ENCODE measurements around the gene OR52E4. TPM values are rescaled to one million over a fixed set of nuclear protein-coding genes. Genes with fewer than 3 reads are reported as not detected.
A peak's percentile ranks its signal among the peaks of the same experiment; 100 is the strongest.

Gene OR52E4
- total RNA-seq, 1 donor from 2014 or later: not detected

DNA sequence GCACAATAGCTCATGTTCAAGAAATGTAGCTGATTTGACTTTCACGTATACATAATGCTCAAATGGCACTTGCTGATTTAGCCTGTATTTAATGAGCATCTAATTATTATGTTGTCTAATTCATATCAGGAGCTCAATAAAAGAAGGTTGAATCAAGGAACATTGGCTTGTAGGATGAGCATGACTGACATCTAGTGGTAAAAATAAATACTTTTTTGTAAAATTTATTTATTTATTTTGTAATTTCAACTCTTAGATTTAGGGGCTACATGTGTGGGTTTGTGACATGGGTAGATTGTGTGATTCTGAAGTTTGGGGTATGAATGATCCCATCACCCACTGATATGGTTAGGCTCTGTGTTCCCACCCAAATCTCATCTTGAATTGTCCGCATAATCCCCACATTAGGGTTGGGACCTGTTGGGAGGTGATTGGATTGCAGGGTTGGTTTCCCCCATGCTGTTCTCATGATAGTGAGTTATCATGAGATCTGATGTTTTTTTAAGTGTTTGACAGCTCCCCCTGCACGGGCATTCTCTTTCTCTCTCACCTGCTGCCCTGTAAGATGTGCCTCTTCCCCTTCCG lies 10.9 kb downstream of the OR52E4 start:
- no peak overlapping the region for H3K4me3 ChIP-seq (ENCODE audit: low read depth, low read length)
- DNase-seq (ENCODE audit: low read depth): no peak
- TF ChIP-seq, protein P1, sequence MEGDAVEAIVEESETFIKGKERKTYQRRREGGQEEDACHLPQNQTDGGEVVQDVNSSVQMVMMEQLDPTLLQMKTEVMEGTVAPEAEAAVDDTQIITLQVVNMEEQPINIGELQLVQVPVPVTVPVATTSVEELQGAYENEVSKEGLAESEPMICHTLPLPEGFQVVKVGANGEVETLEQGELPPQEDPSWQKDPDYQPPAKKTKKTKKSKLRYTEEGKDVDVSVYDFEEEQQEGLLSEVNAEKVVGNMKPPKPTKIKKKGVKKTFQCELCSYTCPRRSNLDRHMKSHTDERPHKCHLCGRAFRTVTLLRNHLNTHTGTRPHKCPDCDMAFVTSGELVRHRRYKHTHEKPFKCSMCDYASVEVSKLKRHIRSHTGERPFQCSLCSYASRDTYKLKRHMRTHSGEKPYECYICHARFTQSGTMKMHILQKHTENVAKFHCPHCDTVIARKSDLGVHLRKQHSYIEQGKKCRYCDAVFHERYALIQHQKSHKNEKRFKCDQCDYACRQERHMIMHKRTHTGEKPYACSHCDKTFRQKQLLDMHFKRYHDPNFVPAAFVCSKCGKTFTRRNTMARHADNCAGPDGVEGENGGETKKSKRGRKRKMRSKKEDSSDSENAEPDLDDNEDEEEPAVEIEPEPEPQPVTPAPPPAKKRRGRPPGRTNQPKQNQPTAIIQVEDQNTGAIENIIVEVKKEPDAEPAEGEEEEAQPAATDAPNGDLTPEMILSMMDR (conservative IDR thresholded peaks at IDR 0.05; ENCODE audit: low read depth, low read length): peak; percentile 51

DNA sequence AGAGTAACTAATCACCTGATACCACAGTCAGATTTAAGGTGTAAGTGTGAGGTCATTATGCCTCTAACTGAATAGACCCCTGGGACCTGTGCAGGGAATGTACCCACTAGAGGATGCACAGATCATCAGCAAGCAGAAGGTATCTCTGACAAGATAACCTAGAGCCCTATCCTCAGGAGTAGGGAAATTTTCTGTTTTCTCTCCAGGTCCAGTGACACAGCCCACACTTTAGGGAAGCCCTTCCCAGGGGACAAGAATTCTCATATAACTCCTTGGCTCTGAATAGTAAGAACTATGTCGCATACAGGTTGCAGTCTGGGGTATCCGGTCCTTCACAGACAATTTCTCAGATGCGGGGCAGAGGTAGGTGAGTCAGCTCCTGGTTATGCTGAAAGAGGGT lies 12.5 kb downstream of the OR52E4 start, which contains the start of gene OR52E5:
Gene OR52E5 (plus strand): TSS at position 301 of the 400 bp plus-strand sequence. CDS start 7,569 bp downstream, outside the sequence.
- TF ChIP-seq, protein P1 (conservative IDR thresholded peaks at IDR 0.05; ENCODE audit: low read depth, low read length): no peak
- no peak for DNase-seq (ENCODE audit: low read depth)
- H3K4me3 ChIP-seq (ENCODE audit: low read depth, low read length): no peak within 1 kb of the TSS

DNA sequence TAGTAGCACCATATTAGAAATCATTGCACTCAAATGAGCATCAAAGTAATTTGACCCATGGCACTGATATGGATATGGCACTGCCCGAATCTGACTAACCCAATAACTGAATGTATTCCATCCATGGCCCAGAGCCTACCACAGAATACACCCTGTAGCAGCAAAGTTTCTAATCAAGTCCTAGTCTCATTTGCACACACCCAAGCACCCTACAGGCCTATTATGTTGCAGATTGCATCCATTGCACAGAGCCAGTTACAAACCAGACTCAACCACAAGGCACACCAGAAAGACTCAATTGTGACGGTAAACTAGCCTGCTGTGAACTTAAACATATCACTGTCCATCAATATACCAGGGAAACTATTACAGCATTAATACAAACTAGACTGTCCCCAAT lies 19.1 kb downstream of the OR52E4 start:
- TF ChIP-seq, protein P1 (conservative IDR thresholded peaks at IDR 0.05; ENCODE audit: low read depth, low read length): no peak
- DNase-seq (ENCODE audit: low read depth): no peak
- no peak overlapping the region for H3K4me3 ChIP-seq (ENCODE audit: low read depth, low read length)

DNA sequence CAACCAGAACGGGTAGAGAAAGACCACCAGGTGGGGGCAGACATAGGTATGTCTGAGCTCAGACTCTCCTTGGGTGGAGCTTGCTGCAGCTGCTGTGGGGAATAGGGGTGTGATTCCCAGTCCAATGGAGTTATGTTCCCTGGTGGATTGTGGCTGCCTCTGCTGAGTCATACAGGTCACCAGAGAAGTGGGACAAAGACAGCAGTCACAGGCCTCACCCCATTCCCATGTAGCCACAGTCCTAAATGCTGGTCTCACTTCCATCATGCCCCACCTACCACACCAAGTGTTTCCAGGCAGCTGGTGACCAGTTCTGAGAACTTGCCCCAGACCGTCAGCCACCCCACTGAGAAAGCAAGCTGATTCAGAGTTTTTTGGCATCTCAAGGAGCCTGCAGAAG lies 30.1 kb downstream of the OR52E4 start:
- H3K4me3 ChIP-seq (ENCODE audit: low read depth, low read length): no peak overlapping the region
- no peak for DNase-seq (ENCODE audit: low read depth)

DNA sequence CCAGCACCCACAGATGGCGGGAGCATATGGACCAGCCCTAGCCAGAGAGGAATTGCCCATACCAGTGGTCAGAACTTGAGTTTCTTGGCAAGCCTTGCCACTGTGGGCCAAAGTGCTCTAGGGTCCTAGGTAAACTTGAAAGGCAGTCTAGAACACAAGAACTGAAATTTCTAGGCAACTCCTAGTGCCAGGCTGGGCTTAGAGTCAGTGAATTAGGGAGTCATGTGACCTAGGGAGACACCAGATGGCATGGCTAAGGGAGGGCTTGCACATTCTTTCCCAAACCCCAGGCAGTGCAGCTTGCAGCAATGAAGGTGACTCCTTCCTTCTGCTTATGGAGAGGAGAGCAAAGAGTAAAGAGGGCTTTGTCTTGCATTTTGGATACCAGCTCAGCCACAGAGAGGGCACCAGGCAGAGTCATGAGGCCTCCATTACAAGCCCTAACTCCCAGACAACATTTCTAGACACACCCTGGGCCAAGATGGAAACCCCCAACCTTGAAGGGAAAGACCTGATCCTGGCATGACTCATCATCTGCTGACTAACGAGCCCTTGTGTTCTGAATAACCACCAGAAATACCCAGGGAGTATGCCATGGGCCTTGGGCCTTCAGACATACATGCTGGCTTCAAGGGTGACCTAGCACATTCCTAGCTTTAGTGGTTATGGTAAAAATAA lies 42.5 kb downstream of the OR52E4 start:
- DNase-seq (ENCODE audit: low read depth): peak; percentile 66
- TF ChIP-seq, protein P1 (conservative IDR thresholded peaks at IDR 0.05; ENCODE audit: low read depth, low read length): no peak

More for the DNA sequence above, 30.1 kb downstream of the OR52E4 start:
- TF ChIP-seq, protein P1 (conservative IDR thresholded peaks at IDR 0.05; ENCODE audit: low read depth, low read length): no peak

DNA sequence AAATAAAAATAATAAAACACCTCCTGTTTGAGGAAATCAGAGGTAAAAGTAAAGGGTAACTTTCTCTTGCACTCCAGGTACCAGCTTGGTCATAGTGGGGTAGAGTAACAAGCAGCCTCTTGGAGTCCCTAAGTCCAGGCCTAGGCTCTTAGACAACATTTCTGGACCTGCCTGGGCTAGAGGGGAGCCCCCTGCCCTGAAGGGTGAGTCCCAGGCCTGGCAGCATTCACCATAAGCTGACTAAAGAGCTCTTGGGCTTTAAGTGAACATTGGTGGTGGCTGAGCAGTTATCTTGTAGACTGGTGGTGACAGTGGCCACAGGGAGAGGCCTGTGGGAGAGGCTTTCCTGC lies 43.0 kb downstream of the OR52E4 start:
- H3K4me3 ChIP-seq (ENCODE audit: low read depth, low read length): no peak overlapping the region
- no peak for DNase-seq (ENCODE audit: low read depth)
- TF ChIP-seq, protein P1 (conservative IDR thresholded peaks at IDR 0.05; ENCODE audit: low read depth, low read length): no peak

More for the DNA sequence above, 42.5 kb downstream of the OR52E4 start:
- H3K4me3 ChIP-seq (ENCODE audit: low read depth, low read length): no peak overlapping the region

DNA sequence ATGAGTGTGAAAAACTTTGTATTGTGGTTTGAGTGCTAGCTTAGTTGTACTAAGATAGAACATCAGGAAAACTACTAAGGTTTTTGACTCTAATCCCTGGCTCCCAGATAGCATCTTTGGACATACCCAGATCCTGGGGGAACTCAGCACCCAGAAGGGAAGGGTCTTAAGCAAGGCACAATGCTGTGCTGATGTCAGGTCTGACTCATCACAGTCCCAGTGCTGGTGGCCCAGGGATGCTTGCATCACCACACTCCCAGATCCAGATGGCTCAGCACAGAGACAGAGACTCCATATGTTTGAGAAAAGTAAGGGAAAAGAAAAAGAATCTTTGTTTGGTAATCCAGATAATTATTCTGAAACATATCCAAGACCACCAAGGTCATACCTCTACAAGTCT lies 43.4 kb downstream of the OR52E4 start:
- DNase-seq (ENCODE audit: low read depth): no peak
- TF ChIP-seq, protein P1 (conservative IDR thresholded peaks at IDR 0.05; ENCODE audit: low read depth, low read length): no peak
- H3K4me3 ChIP-seq (ENCODE audit: low read depth, low read length): no peak overlapping the region
